ENCODE data around the gene PTPN20. TPM values are rescaled to one million over a fixed set of nuclear protein-coding genes. Genes with fewer than 3 reads are reported as not detected.

Gene PTPN20
- total RNA-seq, 3 donors from 2014 or later, result 0.14 to 0.78 (median 0.71) TPM

GRCh38 chr10:46998192-46998591 lies 87.0 kb downstream of the PTPN20 start:
- H3K27me3 Mint-ChIP-seq (ENCODE audit: low read depth), result peaks cover 15% of the 10 kb centered on the region
- H3K9me3 Mint-ChIP-seq, result no peaks in the 10 kb centered on the region
- no peaks in the 10 kb centered on the region for H3K4me1 Mint-ChIP-seq (ENCODE audit: low read depth)
- peaks cover 2% of the 10 kb centered on the region for H3K36me3 Mint-ChIP-seq (ENCODE audit: insufficient read depth)
- no peak for DNase-seq
- ATAC-seq, result no peak
- H3K4me3 Mint-ChIP-seq, result no peak overlapping the region

DNA sequence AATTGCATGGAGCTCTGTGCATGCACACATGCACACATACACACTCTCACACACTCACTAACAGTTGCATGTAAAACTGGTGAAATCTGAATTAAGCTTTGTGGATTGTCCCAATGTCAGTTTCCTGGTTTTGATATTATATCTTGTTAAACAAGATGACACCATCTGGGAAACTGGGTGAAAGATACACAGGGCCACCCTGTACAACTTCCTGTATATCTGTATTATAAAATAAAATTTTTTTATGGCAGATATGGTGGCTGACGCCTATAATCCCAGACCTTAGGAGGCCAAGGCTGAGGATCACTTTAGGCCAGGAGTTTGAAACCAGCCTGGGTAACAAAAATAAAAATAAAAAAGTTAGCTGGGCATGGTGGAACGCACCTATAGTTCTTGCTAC lies 87.4 kb downstream of the PTPN20 start:
- no peaks in the 10 kb centered on the region for H3K4me1 Mint-ChIP-seq (ENCODE audit: low read depth)
- peaks cover 14% of the 10 kb centered on the region for H3K27me3 Mint-ChIP-seq (ENCODE audit: low read depth)
- H3K9me3 Mint-ChIP-seq, result no peaks in the 10 kb centered on the region
- no peak overlapping the region for H3K4me3 Mint-ChIP-seq
- DNase-seq, result no peak
- no peak for ATAC-seq
- H3K36me3 Mint-ChIP-seq (ENCODE audit: insufficient read depth), result peaks cover 2% of the 10 kb centered on the region

DNA sequence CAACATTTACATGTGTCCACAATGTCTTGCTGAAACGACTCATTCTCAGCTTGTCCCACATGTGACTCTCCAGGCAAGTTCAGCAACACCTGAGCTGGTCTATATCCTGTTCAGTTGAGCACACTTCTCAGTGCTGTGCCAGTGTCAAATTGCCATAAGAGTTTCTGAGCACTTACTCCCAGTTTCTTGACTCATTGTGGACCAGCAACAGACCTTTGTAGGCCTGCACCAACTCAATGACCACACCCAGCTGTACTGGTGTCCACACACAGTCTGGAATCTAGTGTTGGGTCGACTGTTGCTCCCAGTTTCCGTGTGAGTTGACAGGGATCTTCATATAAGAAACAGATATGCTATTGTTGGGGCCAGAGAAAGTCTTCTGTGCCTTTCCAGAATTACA lies 88.0 kb downstream of the PTPN20 start:
- DNase-seq (no peak), ATAC-seq (no peak)
- Mint-ChIP-seq H3K4me1 (ENCODE audit: low read depth) (no peaks in the 10 kb centered on the region), H3K4me3 (no peak overlapping the region), H3K27me3 (ENCODE audit: low read depth) (peaks cover 14% of the 10 kb centered on the region), H3K36me3 (ENCODE audit: insufficient read depth) (peaks cover 2% of the 10 kb centered on the region), H3K9me3 (no peaks in the 10 kb centered on the region)

- Mint-ChIP-seq H3K4me1 (ENCODE audit: low read depth) (no peaks in the 10 kb centered on the region), H3K9me3 (no peaks in the 10 kb centered on the region), H3K27me3 (ENCODE audit: low read depth) (peaks cover 4% of the 10 kb centered on the region), H3K36me3 (ENCODE audit: insufficient read depth) (no peaks in the 10 kb centered on the region), H3K4me3 (no peak overlapping the region)
- ATAC-seq, result no peak
- no peak for DNase-seq
These were observed 97.5 kb downstream of the PTPN20 start for GRCh38 chr10:47008769-47009168.

DNA sequence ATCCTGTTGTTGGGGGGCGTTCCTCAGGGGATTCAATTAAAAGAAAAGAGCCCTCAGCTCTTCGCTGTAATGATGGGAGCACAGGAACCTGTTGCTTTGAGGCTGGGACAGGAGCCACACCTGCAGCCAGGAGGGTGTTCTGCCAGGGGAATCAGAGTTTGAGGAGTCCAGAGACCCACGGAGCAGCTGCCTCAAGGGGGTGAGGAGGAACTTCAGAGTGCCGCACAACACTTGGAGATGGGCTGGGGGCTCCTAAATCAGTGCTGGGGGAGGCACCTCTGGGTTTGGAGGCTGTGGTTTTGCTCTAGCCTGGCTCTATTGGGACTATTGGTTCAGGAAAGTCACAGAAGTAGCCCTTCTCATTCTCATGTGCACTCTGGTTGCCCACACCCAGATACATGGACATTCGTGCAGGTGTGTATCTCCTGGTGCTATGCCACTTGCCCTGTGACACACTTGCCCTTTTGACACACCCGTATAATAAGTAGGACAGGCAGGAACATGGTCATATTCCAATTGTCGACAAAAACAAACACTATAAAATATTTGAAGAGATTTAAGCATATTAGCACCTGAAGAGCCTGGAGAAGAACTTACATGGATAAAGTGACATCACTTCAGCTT lies 98.1 kb downstream of the PTPN20 start:
- ATAC-seq (no peak), DNase-seq (no peak)
- H3K36me3 Mint-ChIP-seq (ENCODE audit: insufficient read depth), result no peaks in the 10 kb centered on the region
- H3K27me3 Mint-ChIP-seq (ENCODE audit: low read depth), result peaks cover 4% of the 10 kb centered on the region
- no peaks in the 10 kb centered on the region for H3K4me1 Mint-ChIP-seq (ENCODE audit: low read depth)
- H3K4me3 Mint-ChIP-seq, result no peak overlapping the region
- H3K9me3 Mint-ChIP-seq, result no peaks in the 10 kb centered on the region

DNA sequence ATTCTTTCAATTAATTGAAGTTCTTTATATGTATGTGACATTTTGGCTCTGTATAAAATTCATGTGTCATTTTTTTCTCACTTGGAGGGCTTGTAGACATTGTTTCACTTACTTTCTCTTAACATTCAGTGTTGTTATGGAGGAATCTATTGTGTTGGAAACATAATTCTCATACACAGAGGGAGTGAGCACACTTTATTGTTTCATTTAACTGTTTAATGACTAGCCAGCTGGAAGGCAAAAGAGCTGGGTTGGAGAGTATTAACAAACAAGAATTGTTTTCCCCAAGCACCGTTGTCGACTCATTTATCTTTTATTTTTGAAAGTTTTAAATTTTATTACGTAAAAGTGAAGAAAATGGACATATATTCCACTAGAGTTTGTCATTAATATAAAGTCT lies 98.8 kb downstream of the PTPN20 start:
- H3K4me3 Mint-ChIP-seq, result no peak overlapping the region
- no peak for ATAC-seq
- no peaks in the 10 kb centered on the region for H3K36me3 Mint-ChIP-seq (ENCODE audit: insufficient read depth)
- H3K9me3 Mint-ChIP-seq, result no peaks in the 10 kb centered on the region
- peaks cover 4% of the 10 kb centered on the region for H3K27me3 Mint-ChIP-seq (ENCODE audit: low read depth)
- H3K4me1 Mint-ChIP-seq (ENCODE audit: low read depth), result no peaks in the 10 kb centered on the region
- no peak for DNase-seq

- DNase-seq (no peak), ATAC-seq (no peak)
- Mint-ChIP-seq H3K4me3 (no peak overlapping the region), H3K9me3 (no peaks in the 10 kb centered on the region), H3K36me3 (ENCODE audit: insufficient read depth) (no peaks in the 10 kb centered on the region), H3K27me3 (ENCODE audit: low read depth) (peaks cover 4% of the 10 kb centered on the region), H3K4me1 (ENCODE audit: low read depth) (no peaks in the 10 kb centered on the region)
These were observed 101.0 kb downstream of the PTPN20 start for GRCh38 chr10:47012214-47012613.

DNA sequence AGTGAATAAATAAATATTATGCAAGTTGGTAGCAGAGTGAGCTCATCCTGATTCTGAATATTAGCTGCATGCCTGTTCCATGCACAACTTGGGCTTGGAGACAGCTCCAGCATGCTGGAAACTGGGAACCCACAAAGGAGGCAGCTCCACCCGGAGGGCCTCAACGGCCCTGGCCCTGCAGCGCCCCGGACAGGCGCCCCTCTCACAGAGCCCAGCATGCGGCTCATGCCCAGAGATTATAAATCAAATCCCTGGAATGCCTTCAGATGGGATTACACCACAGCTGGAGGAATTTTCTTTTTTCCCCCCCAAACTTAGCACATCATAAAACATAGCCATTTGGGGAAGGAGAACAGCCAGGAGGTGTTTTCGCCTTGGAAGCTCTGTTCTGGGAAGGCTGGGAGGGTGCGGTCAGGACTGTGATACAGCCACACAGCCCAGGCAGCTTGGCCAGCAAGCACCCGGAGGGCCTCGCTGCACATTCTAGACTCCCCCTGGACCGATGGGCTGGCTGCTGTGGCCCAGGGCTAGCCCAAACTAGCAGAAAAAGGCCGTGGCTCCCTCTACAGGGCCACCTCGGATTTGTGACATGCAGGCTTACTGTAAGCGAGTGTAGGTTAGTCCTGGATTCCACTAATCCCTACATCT lies 102.4 kb downstream of the PTPN20 start:
- H3K36me3 Mint-ChIP-seq (ENCODE audit: insufficient read depth), result no peaks in the 10 kb centered on the region
- DNase-seq, result no peak
- no peak overlapping the region for H3K4me3 Mint-ChIP-seq
- no peaks in the 10 kb centered on the region for H3K4me1 Mint-ChIP-seq (ENCODE audit: low read depth)
- no peak for ATAC-seq
- H3K27me3 Mint-ChIP-seq (ENCODE audit: low read depth), result peaks cover 4% of the 10 kb centered on the region
- no peaks in the 10 kb centered on the region for H3K9me3 Mint-ChIP-seq

GRCh38 chr10:47015404-47015803 lies 104.2 kb downstream of the PTPN20 start:
- H3K9me3 Mint-ChIP-seq, result no peaks in the 10 kb centered on the region
- H3K4me3 Mint-ChIP-seq, result no peak overlapping the region

GRCh38 chr10:47016564-47016963 lies 105.3 kb downstream of the PTPN20 start:
- DNase-seq (no peak), ATAC-seq (no peak)
- Mint-ChIP-seq H3K36me3 (ENCODE audit: insufficient read depth) (no peaks in the 10 kb centered on the region), H3K4me1 (ENCODE audit: low read depth) (no peaks in the 10 kb centered on the region), H3K4me3 (no peak overlapping the region), H3K9me3 (no peaks in the 10 kb centered on the region), H3K27me3 (ENCODE audit: low read depth) (peaks cover 4% of the 10 kb centered on the region)

More at GRCh38 chr10:47015404-47015803, 104.2 kb downstream of the PTPN20 start:
- ATAC-seq, result no peak
- Mint-ChIP-seq H3K36me3 (ENCODE audit: insufficient read depth) (no peaks in the 10 kb centered on the region), H3K4me1 (ENCODE audit: low read depth) (no peaks in the 10 kb centered on the region), H3K27me3 (ENCODE audit: low read depth) (peaks cover 4% of the 10 kb centered on the region)
- DNase-seq, result no peak

- no peak for DNase-seq
- Mint-ChIP-seq H3K4me3 (no peak overlapping the region), H3K36me3 (ENCODE audit: insufficient read depth) (no peaks in the 10 kb centered on the region), H3K27me3 (ENCODE audit: low read depth) (no peaks in the 10 kb centered on the region), H3K9me3 (no peaks in the 10 kb centered on the region), H3K4me1 (ENCODE audit: low read depth) (no peaks in the 10 kb centered on the region)
- ATAC-seq, result no peak
These were observed 107.0 kb downstream of the PTPN20 start for GRCh38 chr10:47018026-47018735.

DNA sequence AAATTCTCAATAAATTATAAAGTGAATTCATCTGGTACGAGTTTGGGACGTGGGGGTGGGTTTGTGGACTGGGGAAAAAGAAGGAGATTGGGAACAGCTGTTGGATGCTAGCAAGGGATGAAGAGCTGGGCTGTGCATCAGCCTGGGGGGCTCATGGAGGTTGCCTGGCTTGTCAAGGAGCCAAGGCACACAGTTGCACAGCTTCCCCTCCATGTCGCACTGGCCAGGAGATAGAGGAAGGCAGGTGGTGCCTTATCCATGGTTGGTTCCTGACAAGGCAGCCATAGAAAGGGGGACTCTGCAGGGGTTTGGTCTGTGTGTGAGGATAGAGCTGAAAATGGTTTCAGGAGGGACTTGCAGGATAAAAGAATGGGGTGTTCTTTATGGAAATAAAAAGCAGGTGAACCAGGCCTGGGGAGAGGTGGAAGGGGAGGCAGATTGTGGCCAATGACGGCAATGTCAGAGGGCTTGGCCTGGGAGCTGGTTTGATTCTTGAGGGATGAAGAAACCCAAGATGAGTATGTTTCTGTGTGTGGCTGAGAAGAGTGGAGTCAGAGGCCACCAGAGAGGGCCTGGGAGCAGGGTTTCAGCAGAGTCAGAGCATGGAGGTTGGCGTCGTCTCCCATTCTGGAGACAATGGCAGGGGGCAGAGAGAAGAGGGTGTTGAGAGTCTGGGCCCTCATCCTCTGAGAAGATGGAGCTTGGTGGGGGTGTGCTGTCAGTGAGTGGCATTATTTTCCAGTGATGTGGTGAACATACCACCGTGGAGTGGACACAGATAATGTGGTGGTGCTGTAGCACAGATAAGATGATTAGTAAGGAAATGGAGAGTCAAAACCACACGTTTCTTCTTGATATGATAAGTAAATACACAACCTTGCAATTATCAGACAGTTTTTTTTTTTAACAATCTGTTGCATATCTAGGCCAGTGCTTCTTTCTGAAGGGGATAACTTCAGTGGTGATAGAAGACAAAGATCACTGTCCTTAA lies 108.2 kb downstream of the PTPN20 start:
- no peaks in the 10 kb centered on the region for H3K36me3 Mint-ChIP-seq (ENCODE audit: insufficient read depth)
- DNase-seq (no peak), ATAC-seq (no peak)
- H3K4me3 Mint-ChIP-seq, result no peak overlapping the region
- H3K9me3 Mint-ChIP-seq, result no peaks in the 10 kb centered on the region
- H3K4me1 Mint-ChIP-seq (ENCODE audit: low read depth), result no peaks in the 10 kb centered on the region
- H3K27me3 Mint-ChIP-seq (ENCODE audit: low read depth), result no peaks in the 10 kb centered on the region

- H3K4me1 Mint-ChIP-seq (ENCODE audit: low read depth), result peaks cover 4% of the 10 kb centered on the region
- DNase-seq (no peak), ATAC-seq (no peak)
These were observed 109.2 kb downstream of the PTPN20 start for GRCh38 chr10:47020471-47020870.

DNA sequence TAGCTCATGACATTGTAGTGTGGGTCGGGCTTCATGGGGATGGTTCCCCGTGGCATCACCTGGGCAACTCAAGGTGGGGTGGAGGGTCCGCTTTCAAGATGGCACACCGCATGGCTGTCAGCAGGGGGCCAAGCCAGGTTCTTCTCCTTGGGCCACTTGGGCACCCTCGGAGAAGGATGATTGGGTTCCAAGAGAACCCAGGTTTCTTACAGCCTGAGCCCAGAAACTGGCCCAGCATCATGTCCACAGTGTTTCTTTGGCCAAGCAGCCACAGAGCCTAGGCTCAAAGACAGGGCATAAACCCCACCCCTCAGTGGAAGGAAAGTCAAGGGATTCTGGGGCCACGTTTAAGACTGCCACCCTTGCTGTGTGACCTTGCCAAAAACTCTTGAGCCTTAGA lies 110.6 kb downstream of the PTPN20 start:
- ATAC-seq, result no peak
- Mint-ChIP-seq H3K4me1 (ENCODE audit: low read depth) (peaks cover 4% of the 10 kb centered on the region), H3K27me3 (ENCODE audit: low read depth) (no peaks in the 10 kb centered on the region), H3K36me3 (ENCODE audit: insufficient read depth) (no peaks in the 10 kb centered on the region), H3K4me3 (no peak overlapping the region), H3K9me3 (no peaks in the 10 kb centered on the region)
- no peak for DNase-seq

More at GRCh38 chr10:47020471-47020870, 109.2 kb downstream of the PTPN20 start:
- Mint-ChIP-seq H3K9me3 (no peaks in the 10 kb centered on the region), H3K4me3 (no peak overlapping the region), H3K36me3 (ENCODE audit: insufficient read depth) (no peaks in the 10 kb centered on the region), H3K27me3 (ENCODE audit: low read depth) (no peaks in the 10 kb centered on the region)
